ENCODE measurements around the gene RTRAF. TPM values are rescaled to one million over a fixed set of nuclear protein-coding genes. Genes with fewer than 3 reads are reported as not detected.

The RTRAF gene
- total RNA-seq, 2 experiments from 2014 or later, result 235 to 243 TPM

DNA sequence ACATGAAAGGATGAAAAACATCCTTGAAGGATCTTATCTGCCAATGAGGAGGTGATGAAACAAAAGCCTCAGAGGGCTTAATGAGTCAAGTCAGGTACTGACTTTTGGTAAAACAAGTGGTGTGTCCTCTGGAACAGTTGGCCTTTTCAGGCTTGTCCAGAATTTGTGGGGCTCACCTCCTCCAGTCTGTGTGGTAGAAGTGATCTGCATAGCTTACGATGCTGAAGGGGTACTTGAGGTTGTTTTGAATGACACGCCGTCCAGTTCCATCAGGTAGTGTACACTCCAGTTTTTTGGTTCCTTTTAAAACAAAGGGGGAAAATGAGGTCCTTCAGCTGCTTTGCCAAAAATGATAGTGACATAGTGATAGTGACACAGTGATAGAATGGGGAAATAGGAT lies 17.0 kb downstream of the RTRAF start:
- Mint-ChIP-seq H3K9me3 (no peaks in the 10 kb centered on the region), H3K4me1 (peaks cover 7% of the 10 kb centered on the region), H3K27ac (no peak overlapping the region), H3K36me3 (peaks cover 30% of the 10 kb centered on the region), H3K4me3 (no peak overlapping the region), H3K27me3 (no peaks in the 10 kb centered on the region)
- DNase-seq, result no peak

DNA sequence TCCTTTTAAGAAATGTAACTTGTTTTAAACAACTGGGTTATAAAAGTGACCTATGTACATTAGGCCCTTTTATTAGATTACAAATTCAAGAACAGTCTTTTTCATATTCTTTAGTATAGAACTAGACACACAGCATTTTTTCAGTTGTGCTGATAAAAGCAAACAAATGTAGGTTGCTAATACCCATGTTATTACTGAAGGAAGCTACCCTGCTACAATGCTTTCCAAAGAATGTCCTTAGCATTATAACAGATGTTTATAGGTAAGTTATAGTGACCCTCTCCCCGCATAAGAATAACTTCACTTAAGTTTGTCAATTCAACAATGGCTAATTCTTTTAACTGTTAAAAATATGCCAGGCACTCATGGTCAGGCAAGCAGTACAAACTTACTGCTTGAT lies 17.9 kb downstream of the RTRAF start:
- Mint-ChIP-seq H3K27me3 (no peaks in the 10 kb centered on the region), H3K36me3 (peaks cover 35% of the 10 kb centered on the region), H3K27ac (no peak overlapping the region), H3K9me3 (no peaks in the 10 kb centered on the region), H3K4me1 (peaks cover 5% of the 10 kb centered on the region), H3K4me3 (no peak overlapping the region)
- DNase-seq, result no peak

GRCh38 chr14:52007637-52008036 lies 18.3 kb downstream of the RTRAF start:
- DNase-seq, result no peak
- no peaks in the 10 kb centered on the region for H3K27me3 Mint-ChIP-seq
- peaks cover 35% of the 10 kb centered on the region for H3K36me3 Mint-ChIP-seq
- peaks cover 2% of the 10 kb centered on the region for H3K4me1 Mint-ChIP-seq
- H3K27ac Mint-ChIP-seq, result no peak overlapping the region
- H3K9me3 Mint-ChIP-seq, result no peaks in the 10 kb centered on the region
- H3K4me3 Mint-ChIP-seq, result no peak overlapping the region

- no peak for DNase-seq
- no peak overlapping the region for H3K4me3 Mint-ChIP-seq
- H3K27ac Mint-ChIP-seq, result peak overlapping the region; percentile 13
- no peaks in the 10 kb centered on the region for H3K27me3 Mint-ChIP-seq
- H3K4me1 Mint-ChIP-seq, result peaks cover 2% of the 10 kb centered on the region
- H3K9me3 Mint-ChIP-seq, result no peaks in the 10 kb centered on the region
- peaks cover 35% of the 10 kb centered on the region for H3K36me3 Mint-ChIP-seq
These were observed 18.8 kb downstream of the RTRAF start for GRCh38 chr14:52008136-52008535.

DNA sequence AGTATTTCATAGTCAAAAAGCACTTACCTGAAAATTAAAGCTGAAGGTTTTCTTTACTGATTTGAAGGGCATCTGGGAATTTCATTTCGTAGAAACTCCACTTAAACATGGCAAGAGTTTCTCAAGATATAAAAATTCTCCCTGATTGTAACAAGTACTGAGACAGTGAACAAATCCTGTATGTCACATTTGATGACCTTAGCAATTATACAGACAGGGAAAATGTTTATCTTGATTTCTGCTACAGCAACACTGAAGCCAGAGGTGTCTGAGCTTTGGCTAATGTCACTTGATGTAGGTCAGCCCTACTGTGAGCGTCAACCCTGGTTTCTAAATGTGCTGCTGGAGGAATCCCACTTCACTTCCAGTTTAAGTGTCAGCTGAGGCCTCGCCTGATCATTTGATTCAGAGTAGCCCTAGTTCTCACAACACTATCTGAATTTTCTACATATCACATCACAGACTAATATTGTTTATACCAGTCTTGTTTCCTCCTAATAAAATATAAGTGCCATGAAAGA lies 20.9 kb downstream of the RTRAF start:
- Mint-ChIP-seq H3K27me3 (peaks cover 8% of the 10 kb centered on the region), H3K4me3 (no peak overlapping the region), H3K4me1 (no peaks in the 10 kb centered on the region), H3K36me3 (peaks cover 33% of the 10 kb centered on the region), H3K9me3 (no peaks in the 10 kb centered on the region), H3K27ac (no peak overlapping the region)
- no peak for DNase-seq

GRCh38 chr14:52011523-52011922 lies 22.2 kb downstream of the RTRAF start:
- Mint-ChIP-seq H3K9me3 (no peaks in the 10 kb centered on the region), H3K27me3 (peaks cover 12% of the 10 kb centered on the region), H3K4me3 (no peak overlapping the region), H3K27ac (no peak overlapping the region), H3K4me1 (no peaks in the 10 kb centered on the region), H3K36me3 (peaks cover 22% of the 10 kb centered on the region)
- DNase-seq, result no peak

DNA sequence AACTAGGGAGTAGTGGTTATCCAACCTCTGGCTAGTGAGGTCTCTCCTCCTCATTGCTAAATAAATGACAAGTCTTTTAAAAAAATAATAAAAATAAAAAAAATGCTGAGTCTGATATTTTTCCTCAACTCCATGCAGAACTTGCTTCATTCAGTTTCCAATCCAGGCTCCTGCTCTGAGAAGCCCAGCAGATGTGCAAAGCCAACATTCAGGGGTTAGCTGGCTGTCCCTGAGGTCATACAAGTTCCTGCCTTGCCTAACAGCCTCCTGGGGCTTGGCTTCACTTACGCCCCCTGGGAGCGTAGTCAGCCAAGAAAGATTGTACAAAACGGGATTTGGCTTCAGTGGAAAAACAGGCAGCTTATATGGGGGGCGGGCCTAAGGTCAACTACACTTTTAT lies 23.3 kb downstream of the RTRAF start:
- no peaks in the 10 kb centered on the region for H3K4me1 Mint-ChIP-seq
- H3K9me3 Mint-ChIP-seq, result no peaks in the 10 kb centered on the region
- no peak for DNase-seq
- no peak overlapping the region for H3K4me3 Mint-ChIP-seq
- H3K27me3 Mint-ChIP-seq, result peaks cover 19% of the 10 kb centered on the region
- peaks cover 19% of the 10 kb centered on the region for H3K36me3 Mint-ChIP-seq
- H3K27ac Mint-ChIP-seq, result no peak overlapping the region

- peaks cover 9% of the 10 kb centered on the region for H3K36me3 Mint-ChIP-seq
- H3K27me3 Mint-ChIP-seq, result peaks cover 19% of the 10 kb centered on the region
- H3K9me3 Mint-ChIP-seq, result no peaks in the 10 kb centered on the region
- DNase-seq, result no peak
- no peak overlapping the region for H3K4me3 Mint-ChIP-seq
- no peak overlapping the region for H3K27ac Mint-ChIP-seq
- no peaks in the 10 kb centered on the region for H3K4me1 Mint-ChIP-seq
These were observed 24.7 kb downstream of the RTRAF start for GRCh38 chr14:52013984-52014600.

DNA sequence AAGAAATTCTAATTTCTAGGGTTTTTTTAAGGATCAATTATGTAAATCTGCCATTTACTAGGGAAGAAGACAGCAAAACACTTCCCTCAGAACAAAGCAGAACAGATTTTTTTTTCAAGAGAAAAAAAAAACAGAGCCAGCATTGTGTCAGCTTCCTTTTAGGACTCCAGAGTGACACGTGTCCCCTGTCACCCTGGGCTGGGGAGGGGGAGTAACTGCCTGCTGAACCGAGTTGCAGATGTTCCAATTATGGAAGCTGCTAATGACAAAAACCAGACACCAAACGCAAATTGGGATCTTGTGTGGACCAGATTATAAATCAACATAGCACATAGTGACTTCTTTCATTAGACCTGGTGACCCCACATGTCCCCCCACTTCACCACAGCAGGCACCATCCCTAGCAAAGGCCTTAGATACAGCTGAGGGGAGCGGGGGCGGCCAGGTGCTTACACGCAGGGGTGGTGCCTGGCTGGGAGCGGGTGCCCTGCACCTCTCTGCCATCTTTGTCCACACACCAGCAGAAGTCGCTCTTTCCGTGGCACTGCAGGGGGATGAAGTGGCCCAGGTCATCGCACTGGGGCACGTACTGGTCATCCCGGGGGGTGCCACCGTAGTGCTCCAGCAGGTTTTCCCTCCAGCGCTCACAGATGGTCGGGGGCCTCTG lies 25.4 kb downstream of the RTRAF start:
- Mint-ChIP-seq H3K4me3 (no peak overlapping the region), H3K9me3 (no peaks in the 10 kb centered on the region), H3K4me1 (no peaks in the 10 kb centered on the region), H3K27me3 (peaks cover 19% of the 10 kb centered on the region), H3K27ac (no peak overlapping the region), H3K36me3 (peaks cover 9% of the 10 kb centered on the region)
- DNase-seq, result no peak

DNA sequence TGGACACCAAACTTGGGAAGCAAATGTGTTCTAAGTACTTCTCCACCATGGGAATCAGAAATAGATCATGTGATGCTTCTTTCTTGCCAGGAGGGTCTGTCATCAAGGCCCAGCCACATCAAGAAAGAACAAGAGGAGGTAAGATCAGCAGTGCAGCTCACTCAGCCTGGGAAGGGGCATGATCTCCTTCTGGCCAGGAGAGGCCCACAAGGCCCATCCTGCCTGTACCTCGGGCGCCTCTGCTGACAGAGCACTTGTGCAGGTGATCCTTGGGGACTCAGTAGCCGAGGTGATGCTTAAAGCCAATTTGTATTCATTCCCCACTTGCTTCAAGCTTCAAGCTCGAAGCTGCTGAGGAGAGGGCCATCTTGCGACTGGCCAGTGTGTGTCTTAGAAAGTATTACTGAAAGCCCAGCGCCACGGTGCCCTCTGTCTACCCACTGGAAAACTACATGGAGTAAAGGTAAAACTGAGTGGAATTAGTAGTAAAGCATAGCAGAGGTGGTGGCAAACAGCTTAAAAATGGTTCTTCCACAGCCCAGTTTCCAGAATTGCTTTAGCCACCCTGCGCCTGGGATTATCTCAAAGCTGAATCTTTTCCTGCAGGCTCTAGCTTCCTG lies 26.2 kb downstream of the RTRAF start:
- H3K27ac Mint-ChIP-seq, result no peak overlapping the region
- H3K9me3 Mint-ChIP-seq, result no peaks in the 10 kb centered on the region
- peaks cover 5% of the 10 kb centered on the region for H3K4me1 Mint-ChIP-seq
- peaks cover 9% of the 10 kb centered on the region for H3K36me3 Mint-ChIP-seq
- H3K4me3 Mint-ChIP-seq, result no peak overlapping the region
- no peak for DNase-seq
- peaks cover 19% of the 10 kb centered on the region for H3K27me3 Mint-ChIP-seq

DNA sequence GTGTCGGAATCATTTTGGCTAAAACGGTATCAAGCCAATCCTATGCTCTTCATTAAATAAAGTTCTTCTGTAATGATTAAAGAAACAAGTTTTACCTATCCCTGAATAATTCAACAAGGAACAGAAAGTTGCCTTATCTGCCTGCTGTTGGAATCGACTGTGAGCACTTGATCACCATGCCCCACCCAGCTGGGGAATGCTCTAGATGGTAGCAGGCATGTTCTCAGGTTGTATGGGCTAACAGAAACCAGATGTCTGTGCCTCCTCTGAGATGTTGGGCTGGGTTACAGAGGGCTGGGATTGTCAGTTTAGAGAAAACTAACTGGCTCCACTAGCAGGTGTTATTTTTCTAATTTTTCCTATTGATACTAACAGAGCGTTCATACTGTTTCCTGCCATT lies 28.9 kb downstream of the RTRAF start:
- H3K36me3 Mint-ChIP-seq, result peaks cover 6% of the 10 kb centered on the region
- DNase-seq, result no peak
- H3K27ac Mint-ChIP-seq, result no peak overlapping the region
- H3K27me3 Mint-ChIP-seq, result peaks cover 19% of the 10 kb centered on the region
- no peak overlapping the region for H3K4me3 Mint-ChIP-seq
- H3K4me1 Mint-ChIP-seq, result peaks cover 30% of the 10 kb centered on the region
- H3K9me3 Mint-ChIP-seq, result peaks cover 8% of the 10 kb centered on the region

- Mint-ChIP-seq H3K27ac (no peak overlapping the region), H3K4me3 (no peak overlapping the region), H3K36me3 (peaks cover 8% of the 10 kb centered on the region), H3K4me1 (peaks cover 30% of the 10 kb centered on the region), H3K27me3 (peaks cover 19% of the 10 kb centered on the region), H3K9me3 (peaks cover 9% of the 10 kb centered on the region)
- DNase-seq, result no peak
These were observed 29.6 kb downstream of the RTRAF start for GRCh38 chr14:52018970-52019369.

GRCh38 chr14:52020161-52020714 lies 30.9 kb downstream of the RTRAF start:
- Mint-ChIP-seq H3K4me3 (no peak overlapping the region), H3K27me3 (peaks cover 11% of the 10 kb centered on the region), H3K27ac (no peak overlapping the region), H3K9me3 (peaks cover 15% of the 10 kb centered on the region), H3K36me3 (peaks cover 6% of the 10 kb centered on the region), H3K4me1 (peaks cover 31% of the 10 kb centered on the region)
- DNase-seq, result no peak

GRCh38 chr14:52020866-52021717 lies 31.7 kb downstream of the RTRAF start:
- Mint-ChIP-seq H3K27me3 (peaks cover 11% of the 10 kb centered on the region), H3K4me1 (peaks cover 35% of the 10 kb centered on the region), H3K36me3 (peaks cover 6% of the 10 kb centered on the region), H3K4me3 (no peak overlapping the region), H3K27ac (peak overlapping the region; percentile 5), H3K9me3 (peaks cover 15% of the 10 kb centered on the region)
- no peak for DNase-seq
